ENCODE measurements around the gene DYNC1LI1. TPM values are rescaled to one million over a fixed set of nuclear protein-coding genes. Genes with fewer than 3 reads are reported as not detected.

The DYNC1LI1 gene
- 30.4 TPM for total RNA-seq

DNA sequence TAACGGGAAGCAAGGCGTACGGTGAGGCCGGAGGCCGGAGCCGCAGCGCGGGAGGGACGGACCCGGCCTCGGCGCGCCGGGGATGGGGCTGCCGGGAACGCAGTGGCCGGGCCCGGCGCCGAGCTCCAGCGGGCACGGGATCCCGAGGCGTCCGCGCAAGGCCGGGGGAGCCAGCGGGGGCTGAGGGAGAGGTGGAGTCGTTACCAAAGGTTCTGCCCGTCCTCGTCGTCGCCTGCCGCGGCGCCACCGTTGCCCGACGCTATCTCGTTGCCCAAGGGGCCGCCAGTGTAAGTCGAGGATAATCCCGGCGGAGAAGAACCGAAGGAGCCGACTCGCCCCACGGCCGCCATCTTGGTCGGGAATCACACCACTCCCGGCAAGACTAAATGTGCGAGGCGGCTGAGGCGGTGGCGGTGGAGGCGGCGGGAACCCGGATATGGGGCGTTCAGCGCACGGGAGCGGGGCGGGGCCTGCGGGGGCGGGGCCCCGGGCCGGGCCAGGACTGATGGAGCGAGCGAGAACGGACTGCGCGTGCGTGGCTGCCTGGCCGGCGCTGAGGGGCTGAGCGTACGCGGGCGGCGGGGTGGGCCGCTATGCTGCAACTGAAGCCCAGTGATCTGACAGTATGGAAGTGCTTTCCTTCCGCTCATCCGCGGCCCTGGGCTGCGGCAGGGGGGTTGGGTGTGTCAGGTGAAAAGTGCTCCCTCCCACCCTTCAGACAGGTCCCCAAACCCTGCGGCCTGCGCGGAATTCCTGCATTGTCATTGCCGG, at the start of gene DYNC1LI1:
Gene DYNC1LI1 (minus strand): TSS at position 438 of the 771 bp plus-strand sequence. CDS start 88 bp downstream, at position 350.
- DNase-seq (ENCODE audit: low spot score): peak; percentile 97
- peak; percentile 99 for ATAC-seq
- intact Hi-C loops (cut with DNase I): no loop called here

DNA sequence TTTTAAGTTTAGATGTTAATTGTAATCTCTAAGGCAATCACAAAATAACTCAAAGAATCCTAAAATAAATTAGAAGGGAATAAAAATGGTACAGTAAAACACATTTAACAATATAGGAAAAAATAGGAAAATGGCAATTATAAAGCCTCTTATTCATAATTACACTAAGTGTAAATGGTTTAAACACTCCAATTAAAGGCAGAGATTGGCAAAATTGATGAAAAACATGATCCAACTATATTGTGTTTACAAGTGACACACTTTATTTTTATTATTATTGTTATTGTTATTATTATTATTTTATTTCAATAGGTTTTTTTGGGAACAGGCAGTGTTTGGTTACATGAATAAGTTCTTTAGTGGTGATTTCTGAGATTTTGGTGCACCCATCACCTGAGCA, 48.7 kb upstream of the DYNC1LI1 start:
- no peak for DNase-seq (ENCODE audit: low spot score)
- intact Hi-C loops (cut with DNase I): no loop called here
- no peak for ATAC-seq

DNA sequence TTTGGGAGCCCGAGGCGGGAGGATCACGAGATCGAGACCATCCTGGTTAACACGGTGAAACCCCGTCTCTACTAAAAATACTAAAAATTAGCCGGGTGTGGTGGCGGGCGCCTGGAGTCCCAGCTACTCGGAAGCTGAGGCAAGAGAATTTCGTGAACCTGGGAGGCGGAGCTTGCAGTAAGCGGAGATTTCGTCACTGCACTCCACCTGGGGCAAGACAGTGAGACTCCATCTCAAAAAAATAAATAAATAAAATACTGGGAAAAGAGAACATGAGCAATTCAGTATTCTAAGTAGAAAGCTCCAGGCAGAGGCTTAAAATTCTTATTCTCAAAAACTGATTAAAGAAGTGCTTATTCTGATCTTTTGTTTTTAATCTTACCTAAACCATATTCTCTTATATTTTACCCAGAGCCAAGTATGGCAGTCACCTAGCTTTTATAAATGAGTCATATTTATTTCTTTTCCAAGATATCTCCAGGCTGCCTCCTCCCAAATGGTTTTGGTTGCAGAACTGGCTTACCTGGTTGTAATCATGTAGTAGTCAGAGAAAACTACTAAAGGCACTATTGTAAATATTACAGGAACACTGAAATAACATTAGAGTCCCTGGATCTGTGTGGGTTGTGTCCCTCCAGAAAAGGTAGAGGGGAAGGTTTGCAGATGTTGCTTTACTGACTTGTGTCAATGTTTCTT, 45.8 kb upstream of the DYNC1LI1 start:
- DNase-seq (ENCODE audit: low spot score) (no peak), ATAC-seq (no peak)
- intact Hi-C loops (cut with DNase I): no loop called here

DNA sequence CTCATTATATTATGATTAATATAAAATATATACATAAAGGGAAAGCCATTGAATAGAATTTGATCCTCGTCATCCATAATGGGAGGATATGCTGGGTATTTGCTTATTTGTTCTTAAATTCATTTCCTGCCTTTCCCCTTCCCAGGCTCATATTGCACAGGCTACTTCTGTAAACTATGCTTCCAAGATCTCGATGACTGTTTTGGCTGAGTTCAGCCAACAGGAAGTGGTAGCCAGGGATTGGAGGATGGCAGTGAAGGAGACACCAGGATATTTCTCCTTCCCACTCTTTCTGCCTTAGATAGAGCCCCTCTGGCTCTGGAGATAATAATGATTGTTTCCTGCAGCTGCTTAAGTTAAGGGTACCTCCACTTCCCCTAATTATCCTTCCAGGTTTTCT, 44.3 kb upstream of the DYNC1LI1 start:
- ATAC-seq (no peak), DNase-seq (ENCODE audit: low spot score) (no peak)
- intact Hi-C loops (cut with DNase I): no loop called here

DNA sequence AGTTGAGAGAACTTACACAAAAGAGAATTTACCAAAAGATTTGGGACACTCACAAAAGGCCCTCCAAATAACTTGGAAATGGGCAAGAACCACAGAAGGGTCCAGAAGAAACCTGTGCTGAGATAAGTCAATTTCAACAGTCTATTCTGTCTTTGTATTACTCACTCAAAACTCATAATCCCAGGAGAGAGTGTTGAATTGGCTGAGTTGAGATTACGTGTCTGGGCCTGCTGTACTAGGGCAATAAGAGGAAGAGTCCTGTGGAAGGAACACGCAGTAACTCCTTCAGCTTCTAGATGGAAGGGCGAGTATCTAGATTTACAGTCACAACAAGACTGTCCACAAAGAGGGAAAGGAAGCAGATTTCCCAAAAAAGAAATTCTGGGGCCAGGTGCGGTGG, 42.5 kb upstream of the DYNC1LI1 start:
- ATAC-seq (no peak), DNase-seq (ENCODE audit: low spot score) (no peak)
- intact Hi-C loops (cut with DNase I): no loop called here

DNA sequence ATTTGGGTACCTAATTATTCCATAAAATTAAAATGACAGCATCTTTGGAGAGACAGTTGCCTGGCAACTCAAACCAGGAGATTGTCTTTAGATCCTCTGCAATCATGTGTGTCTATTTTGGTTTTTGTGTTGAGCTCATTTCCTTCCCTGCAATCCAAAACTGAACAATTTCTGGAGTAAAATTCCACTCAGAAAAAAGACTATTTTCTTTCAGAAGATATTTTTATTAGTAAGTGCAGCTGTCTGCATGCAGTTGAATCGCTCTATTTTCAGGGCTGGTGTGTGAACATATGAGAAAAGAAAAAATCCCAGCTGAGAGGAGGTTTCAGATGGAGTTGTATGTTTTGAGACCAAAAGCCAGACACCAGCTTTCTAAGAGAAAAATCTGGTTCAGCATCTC, 41.9 kb upstream of the DYNC1LI1 start:
- intact Hi-C loops (cut with DNase I): no loop called here
- DNase-seq (ENCODE audit: low spot score) (no peak), ATAC-seq (no peak)

- intact Hi-C loops (cut with DNase I): no loop called here
- no peak for ATAC-seq
- DNase-seq (ENCODE audit: low spot score): no peak
Measured at GRCh38 chr3:32607522-32607921, 36.9 kb upstream of the DYNC1LI1 start.

GRCh38 chr3:32606960-32607359, 36.3 kb upstream of the DYNC1LI1 start:
- ATAC-seq (no peak), DNase-seq (ENCODE audit: low spot score) (no peak)
- intact Hi-C loops (cut with DNase I): no loop called here

DNA sequence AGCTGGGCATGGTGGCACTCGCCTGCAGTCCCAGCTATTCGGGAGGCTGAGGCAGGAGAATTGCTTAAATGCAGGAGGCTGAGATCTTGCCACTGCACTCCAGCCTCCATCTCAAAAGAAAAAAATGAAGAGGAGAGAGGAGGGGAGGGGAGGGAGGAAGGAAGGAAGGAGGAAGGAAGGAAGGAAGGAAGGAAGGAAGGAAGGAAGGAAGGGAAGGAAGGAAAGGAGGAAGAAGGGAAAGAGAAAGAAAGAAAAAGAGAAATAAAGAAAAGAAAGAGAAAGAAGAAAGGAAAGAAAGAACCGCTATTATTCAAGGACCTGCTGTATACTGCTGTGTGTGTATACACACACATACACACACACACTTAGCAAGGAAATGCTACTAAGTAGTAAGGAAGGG, 35.6 kb upstream of the DYNC1LI1 start:
- DNase-seq (ENCODE audit: low spot score) (no peak), ATAC-seq (no peak)
- intact Hi-C loops (cut with DNase I): no loop called here

DNA sequence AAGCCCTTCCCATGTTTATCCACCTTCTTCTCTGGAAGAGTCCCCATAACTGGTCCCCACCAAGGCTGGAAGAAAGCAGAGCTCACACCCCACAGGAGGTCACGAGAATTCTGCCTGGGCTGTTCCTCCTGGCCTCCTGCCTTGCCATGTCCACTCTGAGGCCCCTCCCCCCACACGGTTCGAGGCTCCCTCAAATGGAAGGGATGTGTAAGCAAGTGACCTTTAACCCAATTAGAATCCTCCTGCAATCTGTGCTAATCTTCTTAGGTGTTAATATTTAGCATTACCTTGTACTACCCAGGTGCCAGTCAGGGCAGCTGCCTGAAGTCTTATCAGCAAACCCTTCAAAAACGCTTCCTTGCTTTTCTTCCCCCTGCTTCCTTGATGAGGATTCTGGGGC, 32.4 kb upstream of the DYNC1LI1 start:
- ATAC-seq: no peak
- DNase-seq (ENCODE audit: low spot score): no peak
- intact Hi-C loops (cut with DNase I): no loop called here

GRCh38 chr3:32602206-32602605, 31.5 kb upstream of the DYNC1LI1 start:
- ATAC-seq: no peak
- intact Hi-C loops (cut with DNase I): no loop called here
- no peak for DNase-seq (ENCODE audit: low spot score)

DNA sequence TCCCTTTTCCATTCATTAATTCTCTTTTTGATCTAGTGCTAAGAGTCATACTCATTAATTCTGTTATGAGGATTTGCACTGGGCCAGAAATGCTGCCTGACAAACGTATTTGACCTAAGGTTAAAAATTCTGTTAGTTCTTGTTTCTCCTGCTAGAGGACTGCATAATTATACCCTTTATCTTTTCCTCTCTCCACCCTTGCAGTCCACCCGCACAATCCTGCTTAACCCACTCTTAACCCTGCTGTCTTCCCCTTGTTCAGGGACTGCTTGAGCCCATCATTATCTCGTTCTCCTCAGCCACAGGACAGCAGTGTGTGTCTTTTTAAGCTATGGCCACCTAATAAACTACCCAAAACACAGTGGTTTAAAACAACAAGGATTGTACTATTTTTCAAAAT, 31.1 kb upstream of the DYNC1LI1 start:
- DNase-seq (ENCODE audit: low spot score) (no peak), ATAC-seq (no peak)
- intact Hi-C loops (cut with DNase I): no loop called here

DNA sequence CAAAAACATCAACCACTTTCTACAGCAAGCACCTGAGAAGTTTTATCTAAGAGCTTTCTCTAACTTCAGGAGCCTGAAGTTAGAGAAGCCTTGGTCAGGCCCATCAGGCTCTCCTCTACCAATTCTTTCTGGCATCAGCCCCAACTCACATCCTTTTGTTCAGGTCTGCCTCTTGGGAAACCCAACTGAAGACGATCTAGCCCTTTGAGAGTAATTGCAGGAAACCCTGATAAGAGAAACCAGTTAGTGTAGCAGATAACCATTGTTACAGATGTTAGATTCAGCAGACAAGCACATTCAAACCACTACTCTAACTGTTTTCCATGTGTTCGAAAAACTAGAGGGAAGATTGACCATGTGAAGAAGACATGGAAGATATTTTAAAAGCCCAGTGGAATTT, 27.0 kb upstream of the DYNC1LI1 start:
- ATAC-seq: no peak

DNA sequence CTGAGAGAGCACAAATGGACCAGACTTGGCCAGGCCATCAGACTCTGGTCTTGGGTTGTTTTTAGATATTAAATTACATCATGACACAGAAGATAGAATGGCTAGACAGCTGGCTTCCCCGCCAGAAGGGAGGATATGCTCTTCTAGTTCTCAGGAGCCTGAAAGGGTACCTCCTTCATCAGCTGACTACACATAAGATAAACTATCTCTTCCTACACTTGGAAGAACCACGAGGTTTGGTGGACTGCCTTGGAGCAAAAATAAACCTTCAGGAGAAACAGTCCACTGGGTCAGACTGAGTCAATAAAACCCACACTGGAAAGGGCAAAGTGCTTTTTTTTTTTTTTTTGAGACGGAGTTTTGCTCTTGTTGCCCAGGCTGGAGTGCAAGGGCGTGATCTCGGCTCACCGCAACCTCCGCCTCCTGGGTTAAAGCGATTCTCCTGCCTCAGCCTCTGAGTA, 26.3 kb upstream of the DYNC1LI1 start:
- ATAC-seq: peak; percentile 56
- DNase-seq (ENCODE audit: low spot score): no peak
- intact Hi-C loops (cut with DNase I): no loop called here

More for the DNA sequence above, 27.0 kb upstream of the DYNC1LI1 start:
- intact Hi-C loops (cut with DNase I): no loop called here
- no peak for DNase-seq (ENCODE audit: low spot score)

DNA sequence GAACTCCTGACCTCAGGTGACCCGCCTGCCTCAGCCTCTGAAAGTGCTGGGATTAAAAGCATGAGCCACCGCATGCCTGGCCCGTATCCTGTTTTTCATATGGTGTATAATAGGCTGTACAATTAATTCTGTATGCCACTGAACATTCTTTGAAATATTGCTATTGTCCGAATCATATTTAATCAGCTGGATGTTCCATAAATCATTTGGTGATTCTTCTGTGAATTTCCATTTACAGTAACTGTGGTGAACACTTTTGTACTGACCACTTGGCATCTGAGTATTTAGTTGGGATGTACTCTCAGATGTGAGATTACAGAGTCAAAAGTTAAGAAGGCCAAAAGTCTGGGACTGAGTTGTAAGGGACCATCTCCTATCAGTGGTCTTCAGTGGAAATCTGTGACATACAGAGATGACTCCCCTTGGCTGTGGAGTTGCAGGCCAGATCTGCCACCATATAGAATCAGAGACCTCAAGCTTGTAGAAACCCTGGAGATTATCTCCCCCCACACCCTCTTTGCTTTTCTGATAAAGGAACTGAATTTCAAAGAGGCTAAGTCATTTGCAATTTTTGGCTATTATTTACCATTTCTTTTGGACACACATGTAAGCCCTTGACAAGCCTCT, 25.7 kb upstream of the DYNC1LI1 start:
- intact Hi-C loops (cut with DNase I): no loop called here
- ATAC-seq (no peak), DNase-seq (ENCODE audit: low spot score) (no peak)

- ATAC-seq: no peak
- intact Hi-C loops (cut with DNase I): no loop called here
- DNase-seq (ENCODE audit: low spot score): no peak
Measured at GRCh38 chr3:32595323-32595722, 24.7 kb upstream of the DYNC1LI1 start.

DNA sequence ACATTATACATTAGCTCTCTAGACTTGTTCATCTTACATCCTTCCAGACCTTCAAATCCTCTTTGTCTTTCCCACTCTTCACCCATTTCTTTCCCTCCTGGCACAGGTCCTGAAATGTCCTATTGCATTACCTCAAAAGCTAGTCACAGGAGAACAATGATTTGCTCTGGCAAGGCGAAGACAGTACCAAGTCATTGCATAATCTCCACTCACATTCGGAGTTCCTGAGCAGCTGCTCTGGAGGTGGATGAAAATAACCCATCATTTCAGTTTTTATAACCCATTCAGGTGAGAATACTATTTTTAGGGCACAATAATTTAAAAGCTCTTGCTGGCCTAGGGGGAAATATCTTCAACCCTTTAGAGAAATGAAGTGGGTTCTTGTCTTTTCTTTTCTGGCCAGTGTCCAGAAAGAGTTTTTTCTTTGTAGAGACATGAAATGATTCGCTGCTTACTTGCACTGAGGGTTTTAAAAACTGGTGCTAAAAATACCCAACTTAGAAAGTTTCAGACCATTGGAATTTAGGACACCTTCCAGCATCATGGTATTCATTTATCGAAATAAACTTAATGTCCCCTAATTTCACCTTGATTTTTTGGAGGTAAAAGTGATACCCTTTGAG, 23.4 kb upstream of the DYNC1LI1 start:
- DNase-seq (ENCODE audit: low spot score) (no peak), ATAC-seq (peak; percentile 73)
- intact Hi-C loops (cut with DNase I): no loop called here

GRCh38 chr3:32592696-32593353, 22.2 kb upstream of the DYNC1LI1 start:
- intact Hi-C loops (cut with DNase I): no loop called here
- peak; percentile 75 for ATAC-seq
- DNase-seq (ENCODE audit: low spot score): no peak

DNA sequence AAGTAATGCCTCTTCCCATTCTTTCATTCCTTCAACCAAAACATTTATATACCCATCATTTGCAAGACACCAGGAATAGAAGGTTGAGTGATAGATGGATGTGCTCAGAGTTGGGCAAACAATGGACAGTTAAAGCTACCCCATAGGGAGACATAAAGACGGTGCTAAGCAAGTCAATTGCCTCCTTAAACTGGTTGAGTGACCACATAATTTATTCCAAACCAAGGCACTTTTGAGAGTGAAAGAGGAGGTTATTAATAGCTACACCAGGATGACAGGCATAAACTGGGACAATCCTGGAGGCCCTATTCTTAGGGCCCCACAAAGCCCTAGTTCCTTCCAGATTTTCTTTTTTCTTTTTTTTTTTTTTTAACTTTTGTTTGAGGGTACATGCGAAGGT, 21.4 kb upstream of the DYNC1LI1 start:
- ATAC-seq (no peak), DNase-seq (ENCODE audit: low spot score) (no peak)
- intact Hi-C loops (cut with DNase I): no loop called here
